ENCODE measurements around the gene CHRM4.

The CHRM4 gene

DNA sequence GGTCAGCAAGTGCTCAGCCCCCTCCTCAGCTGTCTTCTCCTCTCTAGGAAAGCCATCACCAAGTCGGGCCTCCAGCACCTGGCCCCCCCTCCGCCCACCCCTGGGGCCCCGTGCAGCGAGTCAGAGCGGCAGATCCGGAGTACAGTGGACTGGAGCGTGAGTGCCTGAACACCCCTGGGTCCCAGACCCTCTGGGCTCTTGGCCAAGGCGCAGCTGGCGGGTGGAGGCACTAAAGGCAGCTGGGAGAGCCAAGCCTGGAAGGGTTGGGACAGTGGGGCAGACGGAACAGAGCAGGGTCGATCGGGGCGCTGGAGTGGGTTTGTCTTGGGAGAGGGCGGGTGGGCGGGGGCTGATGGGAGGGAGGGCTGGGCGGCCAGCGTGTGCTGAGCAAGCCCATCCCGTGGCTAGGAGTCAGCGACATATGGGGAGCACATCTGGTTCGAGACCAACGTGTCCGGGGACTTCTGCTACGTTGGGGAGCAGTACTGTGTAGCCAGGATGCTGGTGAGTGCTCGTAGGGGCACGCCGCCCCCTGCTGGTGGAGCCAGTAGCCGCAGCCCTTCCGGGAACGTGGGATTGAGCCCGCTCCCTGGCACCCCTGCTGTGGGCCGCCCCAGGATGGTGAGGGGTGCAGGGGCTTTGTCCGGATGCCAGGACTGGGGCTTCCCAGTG, 24.2 kb downstream of the CHRM4 start:
- peak; percentile 66 to 74 for DNase-seq

DNA sequence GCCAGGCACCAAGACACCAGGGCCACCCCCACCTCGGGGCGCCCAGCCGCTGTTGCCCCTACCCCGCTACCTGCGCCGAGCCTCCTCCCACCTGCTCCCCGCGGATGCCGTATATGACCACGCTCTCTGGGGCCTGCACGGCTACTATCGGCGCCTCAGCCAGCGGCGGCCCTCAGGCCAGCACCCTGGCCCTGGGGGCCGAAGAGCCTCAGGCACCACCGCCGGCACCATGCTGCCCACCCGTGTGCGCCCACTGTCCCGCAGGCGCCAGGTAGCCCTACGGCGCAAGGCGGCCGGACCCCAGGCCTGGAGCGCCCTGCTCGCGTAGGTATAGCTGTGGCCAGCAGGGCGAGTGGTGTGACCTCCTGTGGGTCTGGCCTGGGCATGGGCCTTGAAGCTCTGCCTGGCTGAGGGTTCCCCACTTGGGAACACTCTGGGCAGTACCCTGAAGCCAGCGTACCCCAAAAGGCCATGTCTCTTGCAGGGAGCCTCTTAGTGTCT, 24.9 kb downstream of the CHRM4 start:
- DNase-seq: no peak

DNA sequence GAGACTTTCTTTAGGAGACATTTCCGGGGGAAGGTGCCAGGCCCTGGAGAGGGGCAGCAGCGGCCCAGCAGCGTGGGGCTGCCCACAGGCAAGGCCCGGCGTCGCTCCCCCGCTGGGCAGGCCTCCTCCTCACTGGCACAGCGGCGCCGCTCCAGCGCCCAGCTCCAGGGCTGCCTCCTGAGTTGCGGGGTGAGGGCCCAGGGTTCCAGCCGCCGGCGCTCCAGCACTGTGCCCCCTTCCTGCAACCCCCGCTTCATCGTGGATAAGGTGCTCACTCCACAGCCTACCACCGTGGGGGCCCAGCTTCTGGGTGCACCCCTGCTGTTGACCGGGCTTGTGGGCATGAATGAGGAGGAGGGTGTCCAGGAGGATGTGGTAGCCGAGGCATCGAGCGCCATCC, 25.3 kb downstream of the CHRM4 start:
- DNase-seq: no peak

DNA sequence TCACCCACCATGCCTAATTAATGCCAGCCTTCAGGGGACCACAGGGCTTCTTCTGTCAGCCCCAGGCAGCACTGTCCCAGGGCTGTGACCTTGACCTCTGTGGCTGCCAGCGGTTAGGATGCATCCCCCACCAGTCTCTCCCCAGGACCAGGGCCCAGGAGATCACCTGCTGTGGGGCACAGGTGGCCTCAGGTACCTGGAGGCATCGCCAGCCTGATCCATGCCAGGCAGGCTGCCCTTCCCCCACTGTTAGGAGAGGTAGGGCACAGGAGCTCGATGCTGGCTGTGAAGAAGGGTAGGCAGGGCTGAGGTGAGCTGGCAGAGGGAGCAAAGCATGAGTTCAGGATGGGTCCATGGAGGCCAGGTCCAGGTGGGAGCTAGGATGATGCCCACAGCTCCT, 26.8 kb downstream of the CHRM4 start:
- no peak for DNase-seq

DNA sequence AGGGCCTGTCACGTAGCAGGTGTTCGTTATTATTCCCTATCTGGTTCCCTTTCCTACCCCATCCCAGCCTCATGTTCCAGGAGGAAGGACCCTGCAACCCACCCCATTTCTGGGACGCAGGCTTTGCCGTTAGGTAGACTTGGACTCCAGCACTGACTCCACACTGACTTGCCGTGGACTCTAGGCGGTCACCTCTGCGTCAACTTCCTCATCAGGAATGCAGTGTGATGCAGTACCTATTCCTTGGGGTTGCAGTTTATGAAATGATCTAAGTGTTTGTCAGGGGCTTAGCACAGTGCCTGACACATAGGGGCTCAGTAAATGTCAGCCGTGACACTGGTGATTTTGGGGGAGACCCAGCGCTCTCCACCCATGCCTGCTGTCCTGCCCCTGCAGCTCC, 27.5 kb downstream of the CHRM4 start:
- no peak for DNase-seq

DNA sequence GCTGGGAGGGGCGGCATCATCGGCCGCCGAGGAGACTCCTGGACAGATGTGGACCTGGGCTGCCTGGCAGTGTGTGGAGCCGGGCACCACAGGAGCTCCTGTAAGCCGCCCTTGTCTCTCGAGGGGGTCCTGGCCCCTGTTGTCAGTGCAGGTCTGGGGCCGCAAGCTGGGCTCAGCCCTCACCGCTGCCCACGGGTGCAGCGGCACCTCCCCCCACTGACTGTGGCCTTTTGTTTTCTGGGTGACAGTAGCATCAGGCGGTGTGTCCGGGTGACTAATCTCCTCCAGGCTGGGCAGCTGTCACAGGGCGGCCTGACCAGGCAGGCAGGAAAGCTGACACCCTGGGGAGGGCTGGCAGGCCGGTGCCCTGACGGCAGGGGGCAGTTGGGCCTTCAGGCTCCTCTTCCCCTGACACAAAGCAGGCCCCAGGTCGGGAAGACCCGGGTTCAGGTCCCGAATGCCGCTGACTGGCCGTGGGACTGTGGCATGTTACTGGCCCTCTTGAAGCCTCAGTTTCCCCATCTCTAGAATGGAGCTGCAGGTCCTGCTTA, 28.0 kb downstream of the CHRM4 start:
- DNase-seq: no peak

DNA sequence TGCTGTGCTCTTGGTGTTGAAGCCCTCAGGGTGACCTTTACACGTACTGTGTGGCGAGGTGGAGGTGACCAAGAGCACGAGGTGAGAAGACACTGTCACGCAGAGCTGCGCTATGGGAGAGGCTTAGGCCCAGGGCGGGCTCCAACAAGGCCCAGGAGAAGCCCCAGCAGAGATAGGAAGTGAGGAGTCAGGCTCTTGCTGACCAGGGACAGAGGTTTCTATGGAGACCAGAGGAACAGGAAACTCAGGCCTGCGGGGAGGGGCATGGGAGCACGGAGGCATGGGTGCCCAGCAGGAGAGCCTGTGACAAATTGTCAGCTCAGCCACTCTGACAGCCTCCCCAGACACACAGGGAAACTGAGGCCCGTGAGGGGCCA, 28.6 kb downstream of the CHRM4 start:
- DNase-seq: no peak

DNA sequence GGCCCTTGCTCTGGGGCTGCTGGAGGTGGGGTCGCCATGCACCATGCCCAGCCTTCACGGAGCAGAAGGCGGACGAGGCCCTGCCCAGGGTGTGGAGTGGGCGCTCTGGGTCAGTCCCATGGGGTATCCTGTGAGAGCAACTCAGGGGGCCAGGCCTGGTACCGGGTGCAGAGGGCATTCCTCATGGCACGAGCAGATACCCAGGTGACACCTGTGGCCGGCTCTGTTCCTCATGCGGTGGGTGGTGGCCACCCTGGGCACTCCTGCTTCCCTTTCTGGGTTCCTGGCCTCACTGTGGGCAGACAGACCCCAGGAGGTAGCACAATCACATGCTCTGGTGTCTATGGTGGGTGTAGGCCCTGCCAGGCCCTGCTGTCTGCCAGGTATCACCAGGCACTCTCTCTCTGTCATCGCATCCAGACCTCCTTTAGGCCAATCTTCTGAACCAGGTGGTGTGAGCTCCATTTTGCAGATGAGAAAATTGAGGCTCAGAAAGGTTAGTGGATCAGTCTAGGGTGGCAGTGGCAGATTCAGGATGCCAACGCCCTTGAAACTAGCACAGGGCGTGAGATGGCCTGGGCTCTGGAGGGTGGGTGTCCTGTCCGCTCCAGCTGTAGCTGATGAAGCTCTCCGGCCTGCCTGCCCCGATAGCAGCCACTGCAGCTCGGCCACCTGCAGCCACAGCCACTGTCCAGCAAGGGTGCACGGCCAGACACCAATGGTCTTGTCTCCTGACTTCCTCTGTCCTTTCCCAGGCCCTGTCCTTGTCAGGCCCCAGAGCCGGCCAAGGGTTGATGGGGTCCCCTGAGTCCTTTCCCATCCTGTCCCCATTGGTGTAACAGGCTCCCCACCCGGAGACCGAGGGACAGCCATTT, 29.2 kb downstream of the CHRM4 start:
- no peak for DNase-seq

DNA sequence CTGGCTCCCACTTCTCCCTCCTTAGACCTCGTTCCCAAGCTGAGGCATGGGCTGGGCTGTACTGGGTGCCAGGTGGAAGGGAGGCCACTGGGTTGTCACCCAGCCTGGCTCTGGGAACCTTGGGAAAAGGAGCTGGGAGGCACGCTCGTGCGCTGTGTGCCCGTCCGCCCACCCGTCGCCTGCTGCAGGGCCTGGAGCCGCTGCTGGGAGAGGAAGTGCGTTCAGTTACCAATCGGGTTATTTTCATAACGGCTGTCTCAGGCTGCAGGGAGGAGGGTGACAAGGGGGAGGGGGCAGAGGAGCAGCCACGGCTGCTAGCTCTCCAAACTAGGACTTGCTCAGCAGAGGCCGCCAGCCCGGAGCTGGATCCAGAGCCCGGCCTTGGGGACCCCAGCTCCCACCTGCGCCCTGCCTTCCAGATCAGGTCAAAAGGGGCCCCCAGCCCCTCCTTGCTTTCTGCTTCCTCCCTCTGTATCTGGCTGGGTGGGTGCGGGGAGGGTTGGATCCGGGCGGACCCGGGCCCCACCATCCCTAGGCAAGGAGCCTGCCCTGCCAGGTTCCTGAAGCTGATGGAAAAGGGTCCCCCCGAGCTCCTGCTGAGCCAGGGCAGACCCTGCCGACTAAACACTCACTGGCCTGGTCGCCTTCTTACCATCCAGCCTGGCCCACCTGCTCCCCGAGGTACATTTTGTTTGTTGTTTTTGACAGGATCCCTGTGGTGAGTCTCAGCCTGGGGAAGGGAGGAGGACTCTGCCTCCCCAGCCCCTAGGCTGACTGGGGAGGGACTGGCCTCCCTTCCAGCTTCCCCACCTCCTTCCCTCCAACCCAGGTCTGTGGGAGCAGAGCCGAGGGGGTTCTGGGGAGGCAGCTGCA, 30.1 kb downstream of the CHRM4 start:
- DNase-seq: peak; percentile 57 to 60

DNA sequence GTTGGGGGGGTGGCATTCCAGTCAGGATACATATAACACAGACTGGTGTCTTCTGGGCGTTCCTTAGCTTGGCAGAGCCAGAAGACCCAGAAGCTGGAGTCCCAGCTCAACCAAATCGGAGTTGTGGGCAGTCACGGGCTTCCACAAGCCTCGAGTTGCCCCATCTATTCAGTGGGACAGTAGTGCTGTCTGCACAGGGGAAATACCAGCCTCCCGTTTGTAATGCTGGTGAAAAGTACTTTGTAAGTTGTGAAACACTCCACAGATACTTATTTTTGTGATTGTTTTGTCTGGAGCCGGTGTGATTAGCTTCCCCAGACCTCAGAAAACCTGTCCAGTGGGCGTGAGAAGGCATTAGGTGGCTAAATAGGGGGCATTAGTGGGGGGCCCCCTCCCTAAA, 30.7 kb downstream of the CHRM4 start:
- DNase-seq: no peak

DNA sequence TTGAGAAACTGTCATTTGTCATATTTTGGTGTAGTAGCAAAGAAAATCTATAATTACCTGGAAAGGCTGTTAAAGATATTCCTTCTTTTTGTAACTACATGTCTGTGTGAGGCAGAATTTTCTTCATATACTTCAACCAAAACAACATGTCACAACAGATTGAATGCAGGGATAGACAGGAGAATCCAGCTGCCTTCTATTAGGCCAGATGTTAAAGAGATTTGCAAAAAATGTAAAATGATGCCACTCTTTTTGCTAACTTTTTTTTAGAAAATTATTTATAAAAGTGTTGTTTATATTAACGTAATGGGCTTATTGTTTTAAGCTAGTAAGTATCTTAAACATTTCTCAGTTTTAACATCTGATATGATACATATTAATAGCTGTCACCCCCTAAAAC, 31.6 kb downstream of the CHRM4 start:
- no peak for DNase-seq

DNA sequence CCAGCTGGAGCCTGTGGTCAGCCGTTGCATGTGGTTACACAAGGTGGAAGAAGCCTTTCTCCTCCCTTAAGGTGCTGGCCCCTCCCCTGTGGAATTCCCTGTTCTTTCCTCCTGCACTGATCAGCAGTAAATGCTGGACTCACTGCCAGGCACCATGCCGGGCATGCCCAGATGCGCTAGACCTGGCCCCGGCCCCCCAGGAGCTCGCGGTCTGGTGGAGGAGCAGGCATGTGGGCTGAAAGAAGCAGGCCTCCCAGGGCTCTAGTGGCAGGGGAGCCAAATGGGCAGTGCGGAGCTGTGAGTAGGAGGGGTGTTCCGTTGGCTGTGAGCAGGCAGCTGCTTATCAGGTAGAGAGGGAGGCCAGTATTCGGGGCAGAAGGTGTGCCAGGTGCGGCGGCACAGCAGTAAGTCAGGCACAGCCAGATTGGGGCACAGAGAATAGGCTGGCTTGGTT, 34.1 kb downstream of the CHRM4 start:
- DNase-seq: no peak

DNA sequence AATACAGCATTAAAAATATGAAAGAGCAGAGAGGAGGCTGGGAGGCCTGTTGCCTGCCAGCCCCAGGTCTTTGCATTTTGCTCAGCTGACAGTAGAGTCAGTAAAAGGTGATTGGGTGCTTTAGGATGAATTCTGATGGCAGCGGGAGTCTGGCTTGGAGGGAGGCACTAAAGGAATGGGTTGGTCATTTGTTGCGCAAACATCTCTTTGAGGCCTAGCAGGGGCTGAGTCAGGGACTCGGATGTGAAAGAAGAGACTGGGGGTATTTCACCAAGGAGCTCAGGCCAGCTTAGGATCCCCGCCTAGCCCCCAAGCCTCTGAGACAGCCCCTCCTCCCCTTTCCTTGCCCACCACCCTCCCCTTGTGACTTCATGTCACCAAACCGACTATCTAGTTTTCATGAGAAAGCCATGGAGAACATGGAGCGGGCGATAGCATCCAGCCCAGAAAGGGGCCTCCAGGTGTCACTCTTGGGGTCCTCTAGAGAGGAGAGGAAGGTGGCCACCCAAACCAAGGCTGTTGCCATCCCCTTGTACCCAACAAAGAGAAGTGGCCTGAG, 34.6 kb downstream of the CHRM4 start:
- no peak for DNase-seq

DNA sequence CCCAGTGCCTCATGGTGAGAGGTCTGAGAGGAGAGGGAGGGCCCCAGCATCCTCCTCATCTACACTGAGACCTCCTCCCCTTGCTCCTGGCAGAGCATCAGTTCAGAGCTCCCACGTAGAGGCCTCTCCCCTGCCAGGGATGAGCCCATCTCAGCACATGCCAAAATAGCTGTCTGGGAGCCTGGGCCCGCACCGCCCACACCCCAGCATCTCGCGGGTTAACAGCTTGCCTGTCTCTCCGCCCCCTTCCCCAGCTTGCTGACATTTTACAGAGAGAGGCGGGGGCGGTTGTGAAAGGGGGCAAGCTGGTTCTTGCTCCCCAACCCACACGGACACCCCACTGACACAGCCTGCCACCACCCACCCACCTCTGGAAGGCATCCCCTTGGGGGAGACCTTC, 37.9 kb downstream of the CHRM4 start:
- DNase-seq: peak; percentile 65 to 87

DNA sequence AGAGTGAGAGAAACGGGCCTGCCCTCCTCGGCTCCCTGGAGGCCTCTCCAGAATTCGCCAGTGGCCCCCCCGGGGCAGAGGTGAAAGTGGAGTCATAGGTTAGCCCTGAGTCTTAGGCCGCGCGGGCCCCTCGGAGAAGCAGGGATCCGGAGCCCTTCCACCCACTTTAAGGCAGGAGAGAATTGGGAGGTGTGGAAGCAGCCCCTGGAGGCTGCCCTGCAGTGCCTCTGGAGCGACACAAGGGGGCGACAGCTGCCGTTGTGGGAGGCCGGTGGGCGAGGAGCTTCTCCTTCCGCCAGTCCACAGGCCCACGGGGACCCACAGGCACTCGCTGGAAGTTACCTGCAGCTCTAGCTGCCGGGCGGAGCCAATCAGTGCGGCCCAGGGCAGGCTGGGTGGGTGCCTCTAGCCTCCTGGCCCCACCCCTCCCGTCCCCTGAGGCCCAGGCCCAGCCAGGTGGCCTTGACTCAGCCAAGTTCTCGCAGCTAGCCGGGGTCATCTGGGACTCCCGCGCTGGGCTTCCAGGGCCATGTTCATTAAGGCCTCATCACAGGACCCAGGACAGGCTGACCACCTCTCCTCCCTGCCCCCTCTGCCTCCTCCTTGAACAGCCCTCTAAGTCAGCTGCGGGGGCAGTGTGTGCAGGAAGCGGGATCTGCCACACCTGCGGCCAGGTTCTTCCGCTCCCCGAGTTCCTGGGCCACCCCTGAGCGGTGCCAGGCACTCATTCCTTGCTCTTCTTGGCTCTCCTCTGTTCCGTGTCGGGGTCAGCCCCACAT, 39.3 kb downstream of the CHRM4 start:
- DNase-seq: peak; percentile 66

DNA sequence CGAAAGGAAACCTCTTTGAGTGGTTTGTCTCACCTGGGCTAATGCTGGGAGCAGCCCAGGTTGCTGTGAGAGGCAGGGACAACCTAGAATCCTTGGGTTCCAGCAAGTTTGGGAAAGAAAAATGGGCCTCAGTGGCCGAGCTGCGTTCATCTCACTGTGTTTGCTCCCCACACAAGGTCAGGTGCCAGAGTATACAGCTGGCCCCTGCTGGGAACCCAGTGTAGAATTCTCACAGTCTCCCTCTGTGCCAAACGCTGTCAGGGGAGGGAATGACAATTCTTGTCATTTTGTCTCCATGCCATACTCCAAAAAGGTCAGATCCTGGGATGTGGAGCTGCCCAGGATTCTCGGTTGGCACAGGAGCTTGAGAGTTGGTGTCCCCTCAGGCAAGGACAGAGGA, 40.0 kb downstream of the CHRM4 start:
- no peak for DNase-seq

DNA sequence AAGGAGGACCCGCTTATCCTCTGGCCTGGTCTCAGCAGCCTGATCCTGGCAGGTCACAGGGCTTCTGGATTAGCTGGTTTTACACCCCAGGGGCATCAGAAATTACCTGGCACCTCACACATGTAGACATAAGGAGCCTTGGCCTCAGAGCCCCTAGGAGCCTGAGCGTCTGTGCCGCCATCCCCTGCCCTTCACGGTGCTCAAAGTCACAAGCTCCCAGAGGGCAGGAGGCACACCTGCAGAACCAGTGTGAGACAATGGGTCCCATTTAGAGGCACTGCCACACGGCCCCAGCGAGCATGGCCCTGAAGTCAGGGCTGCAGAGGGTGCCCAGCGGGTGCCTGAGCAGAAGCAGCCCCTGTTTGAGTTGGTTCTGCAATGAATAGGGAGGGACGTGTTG, 40.4 kb downstream of the CHRM4 start:
- DNase-seq: no peak

DNA sequence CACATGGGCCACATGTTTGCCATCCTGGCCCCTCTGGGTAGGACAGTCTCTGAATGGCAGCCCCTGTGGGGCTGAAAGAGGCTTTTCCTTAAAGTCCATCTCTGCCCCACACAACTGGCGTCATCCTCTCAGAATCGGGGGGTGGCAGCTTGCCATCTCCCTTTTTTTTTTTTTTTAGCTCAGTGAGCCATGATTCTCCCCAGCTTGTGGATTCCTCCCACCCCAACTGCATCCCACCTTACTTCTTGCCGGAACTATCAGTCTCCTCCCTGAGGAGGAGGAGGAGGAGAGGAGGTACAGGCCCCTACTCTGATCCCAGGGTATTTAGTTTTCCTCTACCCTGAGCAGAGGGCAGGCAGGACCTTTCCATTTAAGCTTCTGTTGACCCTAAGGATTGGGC, 40.9 kb downstream of the CHRM4 start:
- no peak for DNase-seq

DNA sequence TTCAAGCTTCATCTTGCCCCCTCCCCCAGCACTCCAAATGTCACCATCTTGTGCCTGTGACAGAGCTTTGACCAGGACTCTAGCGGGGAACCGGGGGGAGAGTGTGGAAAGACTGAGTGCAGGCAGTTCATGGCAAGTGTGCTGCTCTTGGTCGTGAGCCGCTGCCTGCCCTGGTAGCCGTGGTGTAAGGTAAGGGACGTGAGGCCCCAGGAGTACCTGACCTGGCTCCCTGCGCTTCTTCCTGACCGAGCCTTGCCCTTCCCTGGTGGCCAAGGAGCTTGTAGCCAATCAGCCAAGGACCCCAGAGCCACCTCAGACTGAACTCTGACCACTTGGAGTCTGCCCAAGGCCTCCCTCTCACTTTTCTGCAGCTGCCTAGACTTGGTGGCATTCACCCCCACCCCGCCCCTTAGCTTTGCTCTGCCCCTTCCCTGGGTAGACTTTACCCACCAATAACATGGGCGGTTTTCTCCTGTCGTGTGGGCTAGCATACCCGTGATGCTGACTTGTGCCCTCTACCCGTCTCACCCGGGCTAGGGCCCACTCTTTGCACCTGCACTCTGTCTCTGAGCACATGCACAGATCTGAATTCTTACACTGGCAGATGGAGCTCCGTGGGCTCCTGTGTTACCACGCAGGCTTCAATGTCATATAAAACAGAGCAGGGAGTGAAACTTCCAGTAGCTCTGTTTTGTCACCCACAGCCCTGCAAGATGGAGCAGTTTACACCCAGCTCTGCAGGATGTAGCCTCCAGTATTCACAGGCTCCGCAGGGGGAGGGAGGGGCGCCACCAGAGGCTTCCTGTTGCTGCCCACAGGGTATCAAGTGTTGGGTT, 42.8 kb downstream of the CHRM4 start:
- peak in 1 of 2 experiments; percentile 49 for DNase-seq

DNA sequence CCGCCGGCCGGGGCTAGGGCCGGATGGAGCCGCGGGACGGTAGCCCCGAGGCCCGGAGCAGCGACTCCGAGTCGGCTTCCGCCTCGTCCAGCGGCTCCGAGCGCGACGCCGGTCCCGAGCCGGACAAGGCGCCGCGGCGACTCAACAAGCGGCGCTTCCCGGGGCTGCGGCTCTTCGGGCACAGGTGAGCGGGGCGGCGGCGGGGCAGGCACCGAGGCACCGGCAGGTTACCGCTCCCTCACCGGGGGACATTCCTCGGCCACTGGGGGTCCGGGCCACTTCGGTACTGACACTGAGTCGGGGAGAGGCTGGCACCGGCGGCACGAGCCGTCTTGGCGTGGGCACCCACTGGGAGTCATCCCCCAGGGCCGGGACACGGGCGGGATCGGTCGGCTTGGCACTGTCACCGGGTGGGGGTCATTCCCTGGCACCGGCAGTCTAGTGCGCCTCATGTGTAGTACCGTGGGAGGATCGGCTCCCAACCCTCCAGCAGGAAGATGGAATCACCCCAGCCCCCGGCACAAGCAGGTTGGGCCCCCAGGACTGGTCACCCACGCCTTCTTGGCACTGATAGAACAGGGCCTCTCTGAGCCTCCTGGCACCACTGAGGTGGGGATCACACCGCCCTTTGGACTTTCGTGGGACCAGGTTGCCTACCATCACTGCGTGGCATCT, 43.8 kb downstream of the CHRM4 start:
- no peak for DNase-seq
